ENCODE measurements around the gene COPE.
"Not testable (repeated sequence)": the region's sequence is repeated elsewhere in the genome, so short reads cannot be mapped to it uniquely, and the experiment has no call there.

COPE gene

DNA sequence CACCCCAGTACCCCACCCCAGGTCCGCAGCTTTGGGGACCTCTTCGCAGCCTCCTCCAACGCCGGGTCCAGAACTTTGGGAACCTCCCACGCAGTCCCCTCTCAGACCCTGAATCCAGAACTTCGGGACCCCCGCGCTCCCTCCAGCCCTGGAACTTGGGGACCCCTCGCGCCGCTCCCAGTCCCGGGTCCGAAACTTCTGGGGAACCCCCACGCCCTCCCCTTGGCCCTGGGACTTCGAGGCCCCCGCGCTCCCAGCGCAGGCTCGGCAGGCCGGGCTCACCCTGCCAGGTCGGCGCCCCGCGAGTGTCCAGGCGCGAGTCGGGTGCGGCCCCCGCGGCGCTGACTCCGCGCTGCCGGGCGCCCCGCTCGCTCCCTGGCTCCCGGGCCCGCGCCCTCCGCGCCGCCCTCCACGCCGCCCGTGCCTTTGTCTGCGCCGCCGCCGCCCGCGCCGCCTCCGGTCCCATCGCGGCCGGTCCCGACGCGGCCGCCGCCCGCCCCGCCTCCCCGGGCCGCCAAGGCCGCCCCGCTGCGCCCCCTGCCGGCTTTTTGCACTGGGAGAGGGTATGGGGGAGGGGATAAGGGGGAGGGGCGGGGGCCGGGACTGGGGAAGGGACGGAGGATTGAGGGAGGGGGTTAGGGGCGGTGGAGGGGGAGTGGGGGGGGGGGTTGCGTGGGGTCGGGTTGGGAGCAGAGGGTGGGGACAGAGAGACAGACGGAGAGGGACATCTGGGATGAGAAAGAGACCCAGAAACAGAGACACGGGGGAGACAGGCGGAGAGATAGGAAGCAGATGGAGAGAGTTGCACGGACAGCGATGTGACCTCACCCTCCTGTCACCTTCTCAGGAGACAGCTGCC, 21.8 kb upstream of the COPE start, which contains the start of gene HOMER3:
HOMER3 (minus strand) TSS at position 449 of the 859 bp plus-strand sequence. CDS start 2,235 bp downstream, outside the sequence.
- DNase-seq: peak; percentile 80

DNA sequence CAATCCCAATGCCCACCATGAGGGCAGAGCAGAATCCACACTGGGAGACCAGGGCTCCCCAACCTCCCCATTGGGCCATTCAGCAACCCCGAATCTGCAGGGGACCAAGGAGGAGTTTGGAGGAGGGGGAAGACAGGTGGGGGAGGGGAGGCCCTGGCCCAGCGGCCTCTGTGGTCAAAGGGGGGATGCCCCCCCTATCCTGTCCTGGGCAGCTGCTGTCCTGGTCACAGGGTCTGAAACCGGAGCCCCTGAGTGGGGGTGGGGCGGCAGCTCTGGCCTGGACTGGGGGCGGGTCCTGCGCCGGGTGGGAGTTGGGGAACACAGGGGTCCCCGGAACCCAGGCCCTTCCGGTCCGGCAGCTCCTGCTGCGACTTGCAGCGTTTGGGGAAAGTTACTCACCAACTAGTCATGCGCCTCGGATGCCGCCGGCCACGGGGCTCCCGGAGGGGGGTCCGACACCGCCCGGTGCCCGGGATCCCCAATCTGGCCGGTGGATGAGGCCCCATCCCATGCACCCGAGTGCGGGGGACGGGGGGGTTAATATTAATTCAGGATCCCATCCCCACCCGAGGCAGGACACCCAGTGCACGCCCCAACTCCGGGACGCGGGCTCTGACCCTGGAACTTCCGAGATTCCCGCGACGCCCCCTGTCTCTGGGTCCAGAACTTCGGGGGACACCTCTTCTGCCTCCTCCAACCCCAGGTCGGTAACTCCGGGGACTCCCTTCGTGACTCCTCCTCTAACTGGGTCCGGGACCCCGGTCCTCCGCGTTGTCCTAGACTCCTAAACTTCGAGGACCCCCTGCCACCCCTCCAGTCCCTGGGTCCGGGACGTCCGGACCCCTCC, 21.0 kb upstream of the COPE start:
- DNase-seq: no peak

DNA sequence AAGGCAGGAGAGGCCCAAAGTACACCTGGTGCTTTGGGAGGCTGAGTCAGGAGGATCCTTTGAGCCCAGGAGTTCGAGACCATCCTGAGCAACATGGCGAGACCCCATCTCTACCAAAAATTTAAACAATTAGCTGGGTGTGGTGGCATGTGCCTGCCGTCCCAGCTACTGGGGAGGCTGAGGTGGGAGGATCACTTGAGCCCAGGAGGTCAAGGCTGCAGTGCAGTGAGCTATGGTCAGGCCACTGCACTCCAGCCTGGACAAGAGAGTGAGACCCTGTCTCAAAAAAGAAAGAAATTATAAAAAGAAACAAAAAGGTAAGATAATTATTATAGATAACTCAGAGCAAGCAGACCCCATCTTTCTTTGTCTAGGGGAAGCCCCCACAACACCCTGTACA, 20.0 kb upstream of the COPE start:
- no peak for DNase-seq

DNA sequence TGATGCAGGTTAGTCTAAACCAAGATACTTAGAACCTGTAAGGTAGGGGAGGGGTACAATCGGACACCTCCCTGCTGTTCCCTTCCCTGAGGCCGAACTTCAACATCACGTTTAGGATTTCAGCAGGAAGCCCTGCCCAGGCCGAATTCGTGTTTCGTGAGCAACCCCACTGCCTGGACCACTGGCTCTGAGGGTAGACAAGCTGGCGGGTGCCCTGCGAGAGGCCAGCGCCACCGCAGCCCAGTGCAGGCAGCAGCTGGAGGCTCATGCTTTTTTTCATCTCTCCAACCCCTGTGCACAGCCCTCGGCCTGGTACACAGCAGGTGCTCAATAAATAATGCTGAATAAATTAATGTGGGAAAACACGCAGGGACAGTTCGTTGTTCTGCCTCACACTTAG, 14.1 kb upstream of the COPE start:
- DNase-seq: no peak

DNA sequence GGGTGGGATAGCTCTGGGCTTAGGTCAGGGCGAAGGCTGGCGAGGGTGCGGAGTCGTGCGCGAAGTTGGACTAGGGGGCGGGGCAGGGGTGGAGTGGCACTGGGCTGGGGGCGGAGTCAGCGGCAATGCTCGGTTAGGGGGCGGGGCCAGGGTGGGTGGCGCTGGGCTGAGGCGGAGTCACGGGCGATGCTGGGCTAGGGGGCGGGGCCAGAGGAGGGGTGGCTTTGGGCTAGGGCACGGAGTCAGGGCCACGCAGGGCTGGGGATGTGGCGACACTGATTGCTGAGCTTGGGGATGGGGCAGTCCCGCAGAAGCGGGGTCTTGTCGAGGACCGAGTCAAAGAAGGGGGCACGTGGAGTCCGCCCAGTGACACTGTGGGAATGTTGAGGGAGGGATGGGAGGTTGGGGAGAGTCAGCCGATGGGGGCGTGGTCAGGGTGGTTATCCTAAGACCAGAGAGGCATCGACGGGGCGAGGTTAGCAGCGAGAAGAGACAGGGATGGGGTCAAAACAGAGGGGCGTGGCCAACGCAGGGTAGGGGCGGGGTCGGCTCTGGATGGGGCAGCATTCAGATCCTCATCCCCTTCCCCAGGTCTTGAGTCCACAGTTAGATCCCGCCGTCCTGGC, 13.1 kb upstream of the COPE start:
- peak; percentile 79 for DNase-seq

DNA sequence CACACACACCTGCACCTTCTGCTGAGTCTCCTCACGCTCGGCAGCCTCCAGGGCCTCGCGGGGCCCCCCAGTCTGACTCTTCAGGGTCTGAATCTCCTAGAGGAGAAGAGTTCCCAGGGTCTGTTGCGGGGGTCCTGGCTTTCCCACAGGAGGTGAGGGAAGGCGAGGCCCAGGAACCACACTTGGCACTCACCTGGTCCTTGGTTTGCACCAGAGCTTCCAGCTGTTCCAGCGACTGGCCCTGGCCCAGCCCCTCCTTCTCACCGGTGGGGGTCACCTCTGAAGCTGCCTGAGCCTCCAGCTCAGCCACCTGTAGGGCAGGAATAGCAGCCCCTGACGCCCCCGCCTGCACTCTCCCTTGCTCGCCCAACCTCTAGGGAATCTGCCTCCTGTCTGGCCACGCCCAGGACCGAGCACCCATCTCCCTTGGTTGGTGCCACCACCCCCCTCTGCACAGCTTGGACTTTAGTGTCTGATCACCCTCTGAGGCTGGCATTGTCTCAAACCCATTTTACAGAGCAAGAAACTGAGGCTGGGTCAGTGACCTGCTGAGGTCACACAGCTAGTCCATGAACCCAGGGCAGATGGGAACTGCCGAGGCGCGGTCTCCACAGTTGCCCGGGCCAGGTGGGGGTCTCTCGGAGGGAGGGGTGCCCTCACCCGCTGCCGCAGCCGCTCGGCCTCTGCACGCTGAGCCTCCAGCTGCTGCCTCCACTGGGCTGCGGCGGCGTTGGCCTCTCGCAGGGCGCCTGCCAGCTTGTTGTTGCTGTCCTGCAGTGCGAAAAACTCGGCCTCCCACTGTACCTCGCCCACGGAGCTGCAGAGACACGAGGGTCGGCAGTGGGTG, 12.4 kb upstream of the COPE start:
- no peak for DNase-seq

DNA sequence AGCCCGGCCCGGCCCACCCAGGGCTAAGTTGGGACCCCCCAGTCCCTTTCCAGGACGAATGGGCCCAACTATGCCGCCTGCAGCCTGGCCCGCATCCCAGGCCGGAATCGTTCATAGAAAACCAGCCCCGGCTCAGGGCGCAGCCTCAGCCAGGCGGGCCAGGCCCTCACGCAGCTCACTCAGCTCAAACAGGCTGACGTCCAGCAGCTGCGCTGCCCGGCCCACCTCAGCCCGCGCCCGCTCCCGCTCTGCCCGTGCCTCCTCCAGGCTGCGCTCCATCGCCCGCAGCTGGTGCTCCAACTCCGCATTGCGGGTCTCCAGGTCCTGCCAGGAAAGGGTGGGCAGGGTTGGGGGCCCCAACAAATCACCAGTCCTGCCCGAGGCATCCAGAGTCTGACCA, 10.1 kb upstream of the COPE start:
- DNase-seq: no peak

DNA sequence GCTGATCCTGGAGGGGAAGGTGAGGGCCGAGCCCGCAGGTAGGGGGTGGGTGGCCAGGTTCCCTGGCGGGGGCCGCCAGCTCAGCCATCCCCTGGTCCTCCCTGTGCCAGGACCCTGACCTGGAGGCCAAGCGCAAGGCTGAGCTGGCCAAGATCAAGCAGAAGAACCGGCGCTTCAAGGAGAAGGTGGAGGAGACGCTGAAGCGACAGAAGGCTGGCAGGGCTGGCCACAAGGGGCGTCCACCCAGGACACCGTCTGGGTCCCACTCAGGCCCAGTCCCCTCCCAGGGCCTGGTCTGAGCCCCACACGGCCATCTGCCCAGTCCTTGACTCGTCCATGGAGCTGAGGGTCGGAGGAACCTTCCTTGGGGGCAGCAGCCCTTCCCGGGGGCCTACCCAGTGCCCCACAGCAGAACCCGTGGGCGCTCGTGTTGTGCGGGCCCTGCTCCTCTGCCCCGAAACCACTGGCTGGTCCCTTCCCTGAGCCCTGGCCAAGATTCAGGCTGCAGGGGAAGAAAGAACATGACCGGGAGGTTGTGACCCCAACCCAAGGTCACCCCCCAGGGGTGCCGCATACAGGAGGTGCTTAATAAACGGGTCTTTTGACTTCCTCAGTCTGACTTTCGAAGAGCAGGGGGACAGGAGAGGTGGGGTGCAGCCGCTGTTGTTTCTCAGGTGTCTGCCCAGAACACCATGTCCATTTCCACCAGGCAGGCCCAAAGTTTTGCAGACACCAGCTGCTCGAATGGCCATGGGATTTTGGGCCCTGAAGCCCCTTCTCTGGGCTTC, 9.0 kb upstream of the COPE start:
- DNase-seq: no peak

DNA sequence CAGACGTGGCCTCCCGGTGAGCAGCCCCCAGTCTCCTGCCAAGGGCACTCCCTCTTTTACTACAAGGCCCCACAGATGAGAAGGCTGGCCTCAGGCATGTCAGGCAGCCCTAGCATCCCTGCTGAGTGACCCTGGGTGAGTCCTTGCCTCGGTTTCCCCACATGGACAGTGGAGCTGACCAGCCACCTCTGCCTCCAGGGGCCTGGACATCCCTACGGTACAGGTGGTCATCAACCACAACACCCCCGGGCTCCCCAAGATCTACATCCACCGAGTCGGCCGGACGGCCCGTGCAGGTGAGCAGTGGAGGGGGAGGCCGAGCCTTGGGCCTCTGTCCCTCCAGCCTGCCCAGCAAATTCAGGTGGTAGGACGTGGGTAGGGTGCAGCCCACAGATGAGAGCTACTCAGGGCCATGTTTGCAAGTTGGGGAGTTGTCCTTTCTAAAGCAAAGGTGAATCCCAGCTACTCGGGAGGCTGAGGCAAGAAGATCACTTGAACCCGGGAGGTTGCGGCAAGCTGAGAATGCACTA, 5.6 kb upstream of the COPE start:
- no peak for DNase-seq

DNA sequence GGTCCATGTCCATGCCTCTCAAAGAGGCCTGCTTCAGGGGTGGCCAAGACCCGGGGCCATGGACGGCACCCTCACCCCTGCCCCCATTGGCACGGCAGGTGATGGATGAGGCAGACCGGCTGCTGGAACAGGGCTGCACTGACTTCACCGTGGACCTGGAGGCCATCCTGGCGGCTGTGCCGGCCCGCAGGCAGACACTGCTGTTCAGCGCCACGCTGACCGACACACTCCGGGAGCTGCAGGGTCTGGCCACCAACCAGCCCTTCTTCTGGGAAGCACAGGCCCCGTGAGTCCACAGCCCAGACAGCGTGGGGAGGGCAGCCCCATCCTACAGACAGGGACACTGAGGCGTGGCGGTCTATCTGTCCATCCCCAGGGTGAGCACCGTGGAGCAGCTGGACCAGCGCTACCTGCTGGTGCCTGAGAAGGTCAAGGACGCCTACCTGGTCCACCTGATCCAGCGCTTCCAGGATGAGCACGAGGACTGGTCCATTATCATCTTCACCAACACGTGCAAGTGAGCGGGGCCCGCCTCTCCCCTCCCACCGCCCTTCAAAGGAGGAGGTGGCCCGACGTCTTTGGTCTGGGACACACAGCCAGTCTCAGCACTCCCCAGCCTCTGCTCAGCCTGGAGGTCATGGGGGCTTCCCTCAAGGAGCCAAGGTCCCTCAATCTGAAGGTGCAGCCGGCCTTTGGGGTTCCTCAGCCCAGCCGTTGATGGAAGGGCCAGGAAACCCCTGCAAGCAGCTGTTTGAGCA, 3.2 kb upstream of the COPE start:
- no peak for DNase-seq

DNA sequence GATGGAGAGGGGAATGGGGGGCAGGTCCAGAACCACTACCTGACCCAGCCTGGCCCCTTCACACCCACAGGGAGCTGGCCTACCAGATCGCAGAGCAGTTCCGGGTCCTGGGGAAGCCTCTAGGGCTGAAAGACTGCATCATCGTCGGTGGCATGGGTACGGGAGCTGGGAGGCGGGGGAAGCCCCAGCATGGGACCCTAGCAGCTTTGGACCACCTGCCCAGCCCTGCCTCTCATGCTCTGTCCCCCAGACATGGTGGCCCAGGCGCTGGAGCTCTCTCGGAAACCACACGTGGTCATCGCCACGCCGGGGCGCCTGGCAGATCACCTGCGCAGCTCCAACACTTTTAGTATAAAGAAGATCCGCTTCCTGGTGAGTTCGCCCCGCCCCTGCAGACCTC, 2.4 kb upstream of the COPE start:
- no peak for DNase-seq

DNA sequence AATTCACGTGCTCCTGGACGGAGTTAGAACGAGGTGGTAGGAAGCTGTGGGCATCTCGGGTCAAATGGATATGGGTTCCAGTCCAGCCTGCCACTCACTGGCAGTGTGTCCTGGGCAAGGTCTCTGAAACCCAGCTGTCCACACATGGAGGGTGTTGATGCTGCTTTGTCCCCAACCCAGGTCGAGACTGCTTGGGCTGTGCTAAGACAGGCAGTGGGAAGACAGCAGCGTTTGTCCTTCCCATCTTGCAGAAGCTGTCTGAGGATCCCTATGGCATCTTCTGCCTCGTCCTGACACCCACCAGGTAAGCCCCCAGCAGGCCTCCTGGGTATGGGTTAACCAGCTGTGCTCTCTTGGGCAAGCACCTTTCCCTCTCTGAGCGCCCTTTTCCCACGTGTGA, 1.2 kb upstream of the COPE start:
- no peak for DNase-seq

DNA sequence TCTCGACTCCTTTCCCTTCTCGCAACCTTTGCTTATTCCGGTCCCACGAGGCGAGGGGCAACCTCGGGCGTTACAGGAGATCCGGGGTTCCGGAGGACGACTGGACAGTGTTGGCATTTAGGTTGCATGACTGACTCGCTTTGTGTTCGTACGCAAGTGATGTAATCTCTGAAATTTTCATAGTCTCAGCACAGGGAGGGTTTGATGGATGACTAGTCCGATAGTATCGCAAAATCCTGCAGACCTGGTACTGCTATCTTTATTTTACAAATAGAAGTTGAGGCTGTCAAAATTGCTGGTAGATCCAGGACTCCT, 670 bp upstream of the COPE start:
- no peak for DNase-seq

DNA sequence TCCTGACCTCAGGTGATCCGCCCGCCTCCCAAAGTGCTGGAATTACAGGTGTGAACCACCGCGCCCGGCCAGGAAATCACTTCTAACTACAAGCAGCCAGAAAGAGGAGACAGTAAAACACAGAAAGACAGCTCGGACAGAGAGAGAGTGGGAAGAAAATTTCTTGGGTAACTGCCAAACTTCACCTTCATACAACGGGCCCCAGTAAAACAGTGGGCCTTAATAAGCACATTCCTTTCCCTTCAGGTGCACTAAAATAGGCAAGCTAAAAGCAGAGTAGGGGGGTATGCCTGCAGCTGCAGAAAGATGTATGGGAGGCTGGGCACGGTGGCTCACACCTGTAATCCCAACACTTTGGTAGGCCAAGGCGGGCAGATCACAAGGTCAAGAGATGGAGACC, 1.6 kb downstream of the COPE start:
- DNase-seq: not testable (repeated sequence)

DNA sequence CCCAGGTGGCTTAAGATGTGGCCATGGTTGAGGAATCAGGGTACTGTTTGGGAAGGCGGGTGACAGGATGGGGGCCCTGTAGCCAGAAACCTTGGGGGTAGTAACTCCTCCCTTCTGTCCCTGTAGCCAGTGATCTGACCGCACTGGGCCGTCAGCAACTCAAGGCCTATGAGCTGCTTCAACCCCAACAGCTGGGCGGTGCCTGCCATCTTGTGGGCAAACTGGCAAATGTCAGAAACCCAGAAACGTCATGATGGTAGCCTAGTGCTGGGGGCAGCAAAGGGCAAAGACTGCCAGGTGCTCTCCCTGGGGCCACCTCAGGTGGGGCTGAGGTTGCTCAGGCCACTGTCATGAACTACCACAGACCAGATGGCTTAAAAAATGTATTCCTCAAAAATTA, 3.5 kb downstream of the COPE start:
- DNase-seq: no peak

DNA sequence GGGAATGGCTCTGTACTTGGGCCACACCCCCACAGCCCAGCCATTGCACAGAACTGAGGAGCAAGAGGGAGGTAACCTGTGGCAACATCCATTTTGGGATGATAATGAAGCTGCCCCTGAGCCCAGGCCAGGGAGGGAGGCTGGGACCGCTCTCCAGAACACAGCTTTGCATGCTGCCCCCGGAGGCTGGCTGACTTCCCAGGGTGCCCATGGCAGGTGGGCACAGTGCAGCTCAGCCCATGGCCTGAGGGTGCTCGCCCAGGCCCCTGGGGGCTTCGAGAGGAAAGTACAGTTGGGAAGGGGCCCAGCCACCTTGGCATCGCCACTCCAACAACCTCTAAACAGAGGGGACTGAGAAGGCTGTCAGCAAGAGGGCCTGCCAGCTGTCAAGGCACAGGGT, 5.7 kb downstream of the COPE start:
- DNase-seq: no peak

DNA sequence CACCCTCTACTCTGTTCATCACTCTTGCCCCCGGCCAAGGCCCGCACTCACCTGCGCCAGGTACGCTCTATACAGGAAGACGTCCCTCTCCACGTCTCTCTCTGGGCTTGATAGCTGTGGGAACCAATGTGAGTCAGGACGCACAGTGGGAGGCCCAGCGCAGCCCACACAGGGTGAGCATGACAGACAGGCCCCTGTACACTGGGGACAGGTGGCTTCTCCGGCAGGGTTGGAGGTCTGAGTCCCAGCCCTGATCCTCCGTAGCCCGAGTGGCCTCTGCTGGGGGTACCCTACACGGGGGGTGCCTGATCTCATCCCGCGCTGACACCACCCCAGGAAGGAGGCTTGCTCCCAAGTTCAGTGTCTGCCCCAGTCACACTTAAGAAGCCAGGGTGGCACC, 6.3 kb downstream of the COPE start:
- DNase-seq: no peak

DNA sequence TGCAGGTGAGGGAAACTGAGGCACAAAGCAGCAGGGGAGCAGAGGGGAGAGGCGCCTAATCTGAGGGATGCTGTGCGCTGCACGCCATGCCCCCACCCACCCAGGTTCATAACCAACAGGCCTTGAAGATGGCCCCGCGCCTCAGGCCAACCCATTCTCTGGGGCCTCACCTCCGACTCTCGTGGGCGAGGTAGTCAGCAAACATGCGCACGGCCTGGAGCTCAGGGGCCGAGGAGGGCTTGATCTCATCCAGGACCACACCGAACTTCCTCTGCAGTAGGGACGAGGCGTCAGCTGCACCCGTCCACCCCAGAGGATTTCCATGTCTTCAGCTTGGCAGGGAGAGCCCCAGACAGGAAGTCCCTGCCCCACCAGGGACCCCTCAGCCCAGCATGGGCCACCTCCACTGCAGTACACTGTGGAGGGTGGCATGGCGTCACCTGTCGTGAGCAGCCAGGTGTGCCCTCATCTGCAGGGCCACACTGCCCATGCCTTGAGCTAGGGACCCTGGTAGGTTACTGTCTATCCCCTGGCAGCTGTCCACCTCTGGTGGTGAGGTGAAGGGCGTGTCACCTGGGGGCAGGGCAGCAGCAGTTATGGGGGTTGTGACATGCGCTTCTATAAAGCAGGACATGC, 8.3 kb downstream of the COPE start:
- no peak for DNase-seq

DNA sequence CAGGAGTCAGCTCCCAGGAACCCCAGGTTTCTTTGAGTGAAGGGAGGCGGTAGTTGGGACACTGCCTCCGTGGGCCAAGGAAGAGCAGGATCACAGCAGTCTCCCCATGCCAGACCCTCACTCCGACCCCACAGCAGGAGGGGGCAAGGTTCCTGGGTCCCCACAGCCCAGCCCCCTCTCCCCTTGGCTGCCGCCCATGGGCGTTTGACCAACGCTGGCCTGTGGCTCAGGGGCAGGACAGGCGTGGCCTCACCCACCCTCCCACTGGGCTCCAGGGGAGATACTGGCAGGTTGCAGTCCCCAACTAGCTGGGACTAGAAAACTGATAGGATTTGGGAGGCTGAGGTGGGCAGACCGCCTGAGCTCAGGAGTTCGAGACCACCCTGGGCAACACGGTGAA, 9.2 kb downstream of the COPE start:
- no peak for DNase-seq

DNA sequence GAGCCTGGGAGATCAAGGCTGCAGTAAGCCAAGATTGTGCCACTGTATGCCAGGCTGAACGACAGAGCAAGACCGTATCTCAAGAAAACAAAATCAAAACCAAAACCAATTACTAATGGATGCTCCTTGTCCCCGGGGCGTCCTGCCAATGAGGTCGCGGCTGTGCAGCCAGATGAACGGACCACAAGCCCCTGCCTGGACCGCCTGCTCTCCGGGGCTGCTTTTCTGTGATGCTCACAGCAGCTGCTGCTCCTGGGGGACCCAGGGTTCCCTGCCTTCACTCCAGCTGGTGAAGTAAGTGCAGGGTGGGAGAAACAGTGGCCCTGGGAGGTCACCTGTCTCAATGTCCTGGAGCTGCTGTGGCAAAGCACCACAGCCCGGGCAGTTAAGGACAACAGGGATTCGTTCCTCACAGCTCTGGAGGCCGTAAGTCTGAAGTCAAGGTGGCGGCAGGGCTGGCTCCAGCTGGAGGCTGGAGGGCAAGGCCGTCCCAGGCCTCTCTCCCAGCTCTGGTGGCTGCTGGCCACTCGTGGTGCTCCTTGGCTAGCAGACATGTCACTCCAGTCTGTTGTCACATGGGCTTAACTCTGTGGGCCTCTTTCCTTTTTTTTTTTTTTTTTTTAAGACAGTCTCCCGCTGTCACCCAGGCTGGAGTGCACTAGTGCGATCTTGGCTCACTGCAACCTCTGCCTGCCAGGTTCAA, 10.1 kb downstream of the COPE start:
- DNase-seq: no peak
